ENCODE measurements around the gene SPARC. TPM values are rescaled to one million over a fixed set of nuclear protein-coding genes. Genes with fewer than 3 reads are reported as not detected.

Gene SPARC
- total RNA-seq, 1 experiment from 2014 or later: 320 TPM

DNA sequence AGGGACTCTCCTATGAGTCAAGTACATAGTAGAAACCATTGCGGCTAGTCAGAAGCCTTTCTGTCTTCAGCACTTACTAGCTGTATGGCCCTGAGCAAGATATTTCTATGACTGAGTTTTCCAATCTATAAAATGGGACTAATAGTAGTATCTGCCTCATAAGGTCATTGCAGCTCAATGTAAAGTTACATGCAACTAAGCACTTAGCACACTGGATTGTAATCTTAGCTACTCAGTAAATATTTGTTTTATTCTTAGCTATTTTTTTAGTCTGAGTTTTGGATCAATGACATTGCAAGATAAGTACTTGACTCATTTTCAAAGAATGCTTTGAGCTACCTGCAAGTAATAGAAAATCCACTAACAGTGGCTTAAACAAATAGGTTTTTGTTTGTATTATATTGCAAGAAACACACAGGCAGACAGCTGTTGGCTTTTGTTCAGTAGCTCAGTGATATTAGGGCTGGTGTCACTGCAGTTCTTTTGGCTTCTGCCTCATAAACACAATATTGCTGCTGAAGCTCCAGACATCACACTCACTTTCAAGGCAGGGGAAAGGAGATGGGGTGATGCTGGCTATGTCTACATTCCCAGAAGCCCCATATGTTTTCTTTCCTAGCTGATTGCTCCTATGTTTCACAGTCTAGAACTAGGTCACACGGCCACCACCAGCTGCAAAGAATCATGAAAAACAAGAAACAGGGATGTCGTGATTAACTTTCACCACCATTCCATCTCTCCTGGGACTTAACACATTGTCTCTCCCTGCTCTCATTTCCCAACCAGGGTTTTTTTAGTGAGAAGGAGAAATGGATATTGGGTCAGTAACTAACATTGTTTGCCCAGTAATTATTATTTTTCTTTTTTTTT, 68.6 kb downstream of the SPARC start:
- Histone ChIP-seq H3K56ac (ENCODE audit: insufficient read length, low read depth, low read length) (no peak overlapping the region), H2AK5ac (ENCODE audit: insufficient read length, low read length) (no peak overlapping the region), H4K5ac (ENCODE audit: insufficient read length, low read depth, low read length) (no peak overlapping the region), H2BK5ac (ENCODE audit: insufficient read length, low read length) (no peak overlapping the region), H3K23ac (ENCODE audit: insufficient read length, low read depth, low read length) (no peak overlapping the region), H2BK120ac (ENCODE audit: low read depth, low read length, poor library complexity, severe bottlenecking) (no peak overlapping the region), H3K4me1 (ENCODE audit: insufficient read depth, low read length) (peaks cover 9% of the 10 kb centered on the region; the same call in 1 of the 2 replicates), H2AFZ (ENCODE audit: low read length) (no peak overlapping the region), H2BK15ac (ENCODE audit: low read depth, low read length) (no peak overlapping the region), H3K4me2 (ENCODE audit: insufficient read depth, insufficient read length, low read length) (no peak overlapping the region), H4K8ac (replicated peaks; ENCODE audit: insufficient read length, low read depth, low read length) (no peak overlapping the region), H2BK20ac (ENCODE audit: low read depth, low read length, poor library complexity, severe bottlenecking) (no peak overlapping the region), H3K79me1 (ENCODE audit: insufficient read depth, low read depth, low read length, poor library complexity, severe bottlenecking) (no peaks in the 10 kb centered on the region), H3T11ph (ENCODE audit: low read length) (no peak overlapping the region), H3K23me2 (ENCODE audit: insufficient read length, low read depth, low read length, poor library complexity, severe bottlenecking) (no peaks in the 10 kb centered on the region), H3K4ac (ENCODE audit: low read depth, low read length) (no peak overlapping the region), H4K20me1 (ENCODE audit: control insufficient read depth, insufficient read depth, insufficient read length) (no peaks in the 10 kb centered on the region), H3K27ac (ENCODE audit: insufficient read length, low read depth, low read length) (no peak overlapping the region), H3K79me2 (ENCODE audit: insufficient read depth, low read length) (no peaks in the 10 kb centered on the region), H3K27me3 (ENCODE audit: insufficient read depth, low read length) (no peaks in the 10 kb centered on the region), H3K18ac (ENCODE audit: insufficient read length, low read depth, low read length) (no peak overlapping the region), H3K9ac (ENCODE audit: extremely low read depth, insufficient read length, low read length) (no peak overlapping the region), H3K9me3 (ENCODE audit: control insufficient read depth, low read depth, low read length) (no peaks in the 10 kb centered on the region), H2BK12ac (ENCODE audit: insufficient read length, low read depth, low read length) (no peak overlapping the region), H4K91ac (ENCODE audit: insufficient read length, low read depth, low read length) (no peak overlapping the region), H3K14ac (ENCODE audit: insufficient read depth, low read length) (no peak overlapping the region)
- Mint-ChIP-seq H3K9me3 (no peaks in the 10 kb centered on the region), H3K4me3 (no peak overlapping the region), H3K27ac (no peak overlapping the region), H3K27me3 (ENCODE audit: low read depth) (peaks cover 5% of the 10 kb centered on the region; the same call in 1 of the 2 replicates), H3K4me1 (peaks cover 52 to 58% of the 10 kb centered on the region in 2 experiments), H3K36me3 (ENCODE audit: insufficient read depth in 1 of 3, low read depth in 3 of 3) (no peaks in the 10 kb centered on the region)
- no peak for DNase-seq
- TF ChIP-seq, protein P1, sequence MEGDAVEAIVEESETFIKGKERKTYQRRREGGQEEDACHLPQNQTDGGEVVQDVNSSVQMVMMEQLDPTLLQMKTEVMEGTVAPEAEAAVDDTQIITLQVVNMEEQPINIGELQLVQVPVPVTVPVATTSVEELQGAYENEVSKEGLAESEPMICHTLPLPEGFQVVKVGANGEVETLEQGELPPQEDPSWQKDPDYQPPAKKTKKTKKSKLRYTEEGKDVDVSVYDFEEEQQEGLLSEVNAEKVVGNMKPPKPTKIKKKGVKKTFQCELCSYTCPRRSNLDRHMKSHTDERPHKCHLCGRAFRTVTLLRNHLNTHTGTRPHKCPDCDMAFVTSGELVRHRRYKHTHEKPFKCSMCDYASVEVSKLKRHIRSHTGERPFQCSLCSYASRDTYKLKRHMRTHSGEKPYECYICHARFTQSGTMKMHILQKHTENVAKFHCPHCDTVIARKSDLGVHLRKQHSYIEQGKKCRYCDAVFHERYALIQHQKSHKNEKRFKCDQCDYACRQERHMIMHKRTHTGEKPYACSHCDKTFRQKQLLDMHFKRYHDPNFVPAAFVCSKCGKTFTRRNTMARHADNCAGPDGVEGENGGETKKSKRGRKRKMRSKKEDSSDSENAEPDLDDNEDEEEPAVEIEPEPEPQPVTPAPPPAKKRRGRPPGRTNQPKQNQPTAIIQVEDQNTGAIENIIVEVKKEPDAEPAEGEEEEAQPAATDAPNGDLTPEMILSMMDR (conservative IDR thresholded peaks at IDR 0.05): no peak
- no CpG with 5 or more reads among the region's 3 CpGs for WGBS (ENCODE audit: extremely low coverage, insufficient read length, low lambda C conversion rate)

Data from H9 (cell line).